GM10248 (cell line): ENCODE measurements around the gene TAF8.

Source experiments
- CTCF ChIA-PET: fragments of 300-600 bp; sonication (Branson Sonifier 250); formaldehyde crosslinking; extraction: SDS; loops from one replicate; lab custom pipeline; 2021; ENCODE audit warnings: antibody characterized with exemption; lab: Yijun Ruan, JAX
- POLR2A ChIA-PET: fragments of 350-650 bp; sonication (Branson Sonifier 250); formaldehyde crosslinking; extraction: SDS; loops from one replicate; lab custom pipeline; 2020; ENCODE audit warnings: antibody characterized with exemption; lab: Yijun Ruan, JAX
- DNase-seq: peaks from one replicate; pipeline ENCODE4 v3.0.0; 2012; ENCODE audit errors: extremely low spot score
- TF ChIP-seq, protein P1 (sequence below): IDR thresholded peaks from 2 replicates; pipeline ENCODE4 v1.5.1; 2012; ENCODE audit warnings: mild to moderate bottlenecking, low read depth; ENCODE audit errors: extremely low read depth, missing control alignments, control extremely low read depth

Gene TAF8

DNA sequence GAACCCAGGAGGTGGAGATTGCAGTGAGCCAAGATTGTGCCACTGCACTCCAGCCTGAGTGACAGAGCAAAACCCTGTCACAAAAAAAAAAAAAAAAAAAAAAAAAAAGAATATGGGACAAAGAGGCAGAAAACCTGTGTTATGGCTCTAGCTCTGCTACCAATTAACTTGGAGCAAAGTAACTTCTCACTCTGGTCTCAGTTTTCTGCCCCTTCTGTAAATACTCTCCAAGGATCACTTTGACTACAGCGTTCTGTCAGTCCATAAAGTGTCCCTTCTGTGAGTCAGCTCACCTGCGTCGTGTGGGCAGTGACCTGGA is 67.5 kb downstream of the TAF8 start:
- ChIA-PET POLR2A (no interaction called here), CTCF (interaction anchor here (1.4 to 3.9 kb wide), 2 partner anchors 13 to 21 kb away, joined by 3 to 22 read pairs; no protein-coding TSS in a partner anchor)
- TF ChIP-seq, protein P1, sequence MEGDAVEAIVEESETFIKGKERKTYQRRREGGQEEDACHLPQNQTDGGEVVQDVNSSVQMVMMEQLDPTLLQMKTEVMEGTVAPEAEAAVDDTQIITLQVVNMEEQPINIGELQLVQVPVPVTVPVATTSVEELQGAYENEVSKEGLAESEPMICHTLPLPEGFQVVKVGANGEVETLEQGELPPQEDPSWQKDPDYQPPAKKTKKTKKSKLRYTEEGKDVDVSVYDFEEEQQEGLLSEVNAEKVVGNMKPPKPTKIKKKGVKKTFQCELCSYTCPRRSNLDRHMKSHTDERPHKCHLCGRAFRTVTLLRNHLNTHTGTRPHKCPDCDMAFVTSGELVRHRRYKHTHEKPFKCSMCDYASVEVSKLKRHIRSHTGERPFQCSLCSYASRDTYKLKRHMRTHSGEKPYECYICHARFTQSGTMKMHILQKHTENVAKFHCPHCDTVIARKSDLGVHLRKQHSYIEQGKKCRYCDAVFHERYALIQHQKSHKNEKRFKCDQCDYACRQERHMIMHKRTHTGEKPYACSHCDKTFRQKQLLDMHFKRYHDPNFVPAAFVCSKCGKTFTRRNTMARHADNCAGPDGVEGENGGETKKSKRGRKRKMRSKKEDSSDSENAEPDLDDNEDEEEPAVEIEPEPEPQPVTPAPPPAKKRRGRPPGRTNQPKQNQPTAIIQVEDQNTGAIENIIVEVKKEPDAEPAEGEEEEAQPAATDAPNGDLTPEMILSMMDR, result no peak
- no peak for DNase-seq

DNA sequence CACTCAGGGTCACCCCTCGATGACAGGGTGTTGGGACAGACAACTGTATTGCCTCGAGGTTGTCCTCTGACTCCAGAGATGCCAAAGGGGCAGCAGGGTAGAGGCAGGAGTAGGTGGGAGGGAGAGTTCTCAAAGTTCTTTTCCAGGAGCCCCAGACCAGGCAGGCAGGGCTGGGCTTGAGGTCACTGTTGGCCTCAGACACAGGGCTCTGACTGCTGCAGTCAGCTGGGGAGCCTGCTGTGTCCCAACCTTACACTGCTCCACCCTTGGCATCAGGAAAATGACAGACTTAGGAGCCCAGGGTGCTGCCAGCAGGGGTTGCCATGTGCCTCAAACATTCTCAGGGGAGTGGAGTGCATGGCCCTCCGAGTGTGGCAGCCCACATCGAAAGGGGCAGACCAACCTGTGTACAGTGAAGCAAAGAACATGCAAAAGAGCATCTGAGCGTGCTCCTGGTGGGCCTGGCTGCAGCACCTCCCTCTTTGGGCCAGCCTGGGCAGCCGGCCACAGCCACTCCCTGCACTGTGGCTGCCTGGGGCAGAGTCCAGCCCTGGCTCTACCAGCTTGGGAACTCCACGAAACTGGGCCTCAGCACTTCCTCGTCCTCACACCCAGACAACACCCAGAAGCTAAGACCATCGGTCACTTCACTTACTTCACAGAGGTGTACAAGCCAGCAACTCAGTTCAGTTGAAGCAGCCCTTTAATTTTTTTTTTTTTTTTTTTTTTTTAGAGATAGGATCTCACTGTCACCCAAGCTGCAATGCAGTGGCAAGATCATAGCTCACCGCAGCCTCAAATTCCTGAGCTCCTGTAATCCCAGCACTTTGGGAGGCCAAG is 68.1 kb downstream of the TAF8 start:
- DNase-seq, result no peak
- CTCF ChIA-PET, result interaction anchor here (0.7 to 3.9 kb wide), 3 partner anchors 14 to 21 kb away, joined by 3 to 22 read pairs (median 3); no protein-coding TSS in a partner anchor
- TF ChIP-seq, protein P1, result no peak
- POLR2A ChIA-PET, result no interaction called here

DNA sequence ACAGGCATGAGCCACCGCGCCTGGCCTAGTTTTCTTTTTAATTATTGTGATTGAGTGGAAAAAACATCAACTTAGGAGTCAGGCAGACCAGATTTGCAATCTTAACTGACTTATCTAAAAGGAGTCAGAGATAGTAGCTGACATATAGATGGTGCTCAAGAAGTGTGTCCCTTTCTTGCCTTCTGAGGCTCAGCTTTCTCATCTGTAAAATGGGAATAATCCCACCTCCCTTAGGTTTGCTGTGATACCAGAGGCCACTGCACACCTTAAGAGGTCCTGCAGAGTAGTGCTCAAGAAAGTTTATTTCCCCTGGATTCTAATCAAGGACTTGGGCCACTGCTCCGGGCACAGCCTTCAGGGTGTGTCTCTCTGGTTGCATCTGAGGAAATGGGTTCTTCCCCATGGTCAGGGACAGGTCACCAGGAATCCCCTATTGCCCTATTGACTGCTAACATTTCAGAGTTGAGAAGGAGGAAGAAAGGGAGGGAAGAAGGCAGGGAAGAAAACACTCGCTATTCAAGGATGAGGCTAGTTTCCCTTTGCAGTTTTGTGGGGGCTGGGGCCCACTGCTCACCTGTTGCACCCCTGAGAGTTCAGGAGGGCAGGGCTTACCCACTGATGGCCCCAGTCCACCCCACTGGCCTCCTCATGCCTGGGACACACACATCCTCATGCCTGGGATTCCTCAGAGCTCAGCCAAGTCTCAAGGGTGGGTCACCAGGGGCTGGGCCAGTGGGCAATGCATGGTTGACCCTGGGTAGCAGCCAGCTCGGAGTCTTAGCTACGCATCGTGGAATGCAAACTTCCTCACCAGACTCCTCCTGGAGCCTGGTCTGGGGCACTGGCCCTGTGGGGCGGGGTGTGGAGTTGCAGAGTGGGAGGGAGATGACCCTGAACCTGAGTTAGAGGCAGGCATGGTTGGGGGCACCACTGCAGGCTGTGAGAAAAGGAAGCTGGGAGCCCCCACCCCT is 70.9 kb downstream of the TAF8 start:
- DNase-seq, result no peak
- ChIA-PET POLR2A (no interaction called here), CTCF (interaction anchor here (1.0 to 2.8 kb wide), 4 partner anchors 9 to 17 kb away, joined by 3 to 15 read pairs (median 4); no protein-coding TSS in a partner anchor)
- TF ChIP-seq, protein P1, result no peak

DNA sequence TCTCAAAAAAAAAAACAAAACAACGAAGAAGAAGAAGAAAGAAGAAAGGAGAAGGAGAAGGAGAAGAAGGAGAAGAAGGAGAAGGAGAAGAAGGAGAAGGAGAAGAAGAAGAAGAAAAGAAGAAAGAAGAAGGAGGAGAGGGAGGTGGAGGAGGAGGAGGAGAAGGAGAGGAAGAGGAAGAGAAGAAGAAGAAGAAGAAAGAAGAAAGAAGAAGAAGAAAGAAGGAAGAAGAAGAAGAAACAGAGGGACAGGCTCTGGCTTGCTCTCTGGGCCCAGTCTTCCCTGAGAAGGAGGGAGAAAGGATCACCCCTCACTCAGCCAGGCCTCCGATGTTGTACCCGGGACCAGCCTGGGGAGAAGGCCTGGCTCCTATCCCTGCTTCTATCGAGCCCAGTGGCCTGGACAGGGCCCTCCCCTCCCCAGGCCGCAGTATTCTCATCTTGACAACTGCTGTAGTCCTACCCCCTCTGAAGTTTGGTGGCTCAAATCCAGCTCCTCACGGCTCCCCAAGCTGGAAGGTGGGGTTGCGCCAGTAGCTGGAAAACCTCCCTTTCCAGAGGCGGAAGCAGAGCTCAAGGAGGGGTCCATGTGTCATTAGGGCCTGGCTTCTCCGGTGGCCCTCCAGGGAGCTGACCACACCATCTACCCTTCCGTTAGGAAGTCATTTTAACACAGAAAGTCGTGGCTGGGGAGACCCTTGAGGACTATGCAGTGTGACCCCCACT is 73.2 kb downstream of the TAF8 start:
- POLR2A ChIA-PET, result no interaction called here
- DNase-seq, result no peak
- TF ChIP-seq, protein P1, result no peak
- CTCF ChIA-PET, result interaction anchor here (1.0 to 1.9 kb wide), 4 partner anchors 9 to 20 kb away, joined by 3 to 6 read pairs (median 4); no protein-coding TSS in a partner anchor

DNA sequence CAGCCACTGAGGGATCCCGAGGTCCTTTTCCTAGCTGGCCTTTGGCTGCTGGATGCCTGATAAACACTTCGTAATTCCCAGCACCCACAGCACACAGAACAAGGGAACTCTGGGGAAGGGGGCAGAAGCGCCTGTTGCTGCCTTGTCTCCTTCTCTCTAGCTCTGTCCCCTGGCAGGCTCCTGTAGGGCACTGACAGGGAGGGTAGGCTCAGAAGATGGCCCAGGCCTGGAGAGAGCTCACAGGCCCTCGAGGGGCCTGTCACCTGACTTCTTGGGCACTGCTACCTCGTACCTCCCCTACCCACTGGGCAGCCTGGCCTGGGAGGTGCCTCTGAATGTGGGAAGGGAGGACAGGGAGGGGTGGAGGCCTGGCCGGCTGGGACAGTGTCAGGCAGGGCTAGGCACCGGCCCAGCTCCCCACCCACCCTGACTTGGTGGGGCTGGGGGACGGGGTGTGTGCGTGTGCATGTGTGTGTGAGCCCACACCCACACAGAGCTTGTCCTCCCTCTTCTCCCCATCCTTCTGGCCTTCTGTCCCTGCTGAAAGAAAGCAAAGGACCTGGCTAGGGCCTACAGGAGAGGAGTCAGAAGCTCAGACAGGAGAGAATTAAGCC is 74.0 kb downstream of the TAF8 start:
- CTCF ChIA-PET, result interaction anchor here (1.4 to 1.9 kb wide), 3 partner anchors 13 to 20 kb away, joined by 3 to 6 read pairs (median 5); no protein-coding TSS in a partner anchor

More for the DNA sequence above, 74.0 kb downstream of the TAF8 start:
- no peak for DNase-seq
- POLR2A ChIA-PET, result no interaction called here
- TF ChIP-seq, protein P1, result no peak
